Measurements from ENCODE around the gene STIP1. TPM values are rescaled to one million over a fixed set of nuclear protein-coding genes. Genes with fewer than 3 reads are reported as not detected.

STIP1 gene
- total and polyA plus RNA-seq, 10 of the 15 experiments (the other 5 are each of a cell fraction or from before 2014, with no cell fraction given) = 25.2 to 291 (median 191) TPM

- TF ChIP-seq CEBPB (IDR thresholded peaks at IDR 0.05; ENCODE audit: borderline replicate concordance in 1 of 2, low read depth in 2 of 2, low read length in 2 of 2) (no peak), RAD21 (IDR thresholded peaks at IDR 0.05; ENCODE audit: insufficient read depth, low read depth, low read length) (no peak), POU2F2 (IDR thresholded peaks at IDR 0.05; ENCODE audit: borderline replicate concordance, low read depth, low read length) (no peak; the same call in 2 of the 3 replicates), MLLT1 (IDR thresholded peaks at IDR 0.05) (peak; percentile 52; the same call in 1 of the 2 replicates), RCOR1 (conservative IDR thresholded peaks at IDR 0.05; ENCODE audit: low read depth, low read length) (no peak), CHD1 (IDR thresholded peaks at IDR 0.05; ENCODE audit: low read depth, low read length) (no peak), IRF4 (IDR thresholded peaks at IDR 0.05; ENCODE audit: low read depth, low read length) (no peak), BACH1 (IDR thresholded peaks at IDR 0.05; ENCODE audit: borderline replicate concordance) (no peak), ZSCAN29 (IDR thresholded peaks at IDR 0.05) (peak; percentile 69; the same call in 1 of the 2 replicates), ZNF384 (IDR thresholded peaks at IDR 0.05; ENCODE audit: borderline replicate concordance, low read depth, low read length) (no peak), SUZ12 (IDR thresholded peaks at IDR 0.05; ENCODE audit: unreplicated experiment) (no peak), TCF3 (IDR thresholded peaks at IDR 0.05; ENCODE audit: borderline replicate concordance, insufficient read depth, low read depth, low read length) (no peak), SIN3A (IDR thresholded peaks at IDR 0.05; ENCODE audit: low read depth, low read length) (peak; percentile 59; the same call in 1 of the 2 replicates), RELA (IDR thresholded peaks at IDR 0.05; ENCODE audit: borderline replicate concordance, partially characterized antibody) (no peak)
Measured at GRCh38 chr11:64185693-64186491, at the start of gene STIP1 (continued).

All from GM12878 (cell line).